H1 (cell line): ENCODE data around the gene RFC1. TPM values are rescaled to one million over a fixed set of nuclear protein-coding genes. Genes with fewer than 3 reads are reported as not detected.

ENCODE experiments used
- CBX8 ChIP-seq: fragments of 300-800, 300-1000 bp; sonication (generic); IDR thresholded peaks from 2 replicates; pipeline ENCODE4 v1.7.1; 2016; ENCODE audit warnings: low read depth, low read length, borderline replicate concordance
- CEBPB ChIP-seq: IDR thresholded peaks from 2 replicates; pipeline ENCODE4 v1.6.1; 2012; ENCODE audit warnings: low read depth, low read length
- CHD1 ChIP-seq: IDR thresholded peaks from 2 replicates; pipeline ENCODE4 v1.6.1; 2012; ENCODE audit warnings: low read depth, low read length, improper control_type of control experiment
- CREB1 ChIP-seq: IDR thresholded peaks from 2 replicates; pipeline ENCODE4 v1.6.1; 2012; ENCODE audit warnings: inconsistent platforms
- EGR1 ChIP-seq: IDR thresholded peaks from 2 replicates; pipeline ENCODE4 v1.6.1; 2011; ENCODE audit warnings: low read depth, low read length, borderline replicate concordance
- EP300 ChIP-seq, 2 experiments: IDR thresholded peaks; 1 replicate in 1 of 2; 2 replicates in 1 of 2; pipeline ENCODE4 v1.6.1; 2011 to 2012; ENCODE audit warnings: low read depth in 2 of 2, low read length in 2 of 2, mild to moderate bottlenecking in 2 of 2, borderline replicate concordance in 1 of 2, inconsistent platforms in 1 of 2, moderate library complexity in 1 of 2
- FOSL1 ChIP-seq: IDR thresholded peaks from 2 replicates; pipeline ENCODE4 v1.6.1; 2011; ENCODE audit warnings: mild to moderate bottlenecking, low read depth, low read length, moderate library complexity; ENCODE audit not compliant: insufficient read depth
- GABPA ChIP-seq: IDR thresholded peaks from 2 replicates; pipeline ENCODE4 v1.6.1; 2011; ENCODE audit warnings: mild to moderate bottlenecking, low read length, moderate library complexity, borderline replicate concordance; ENCODE audit not compliant: insufficient read depth
- JUN ChIP-seq: IDR thresholded peaks from 2 replicates; pipeline ENCODE4 v1.6.1; 2011; ENCODE audit warnings: low read depth, mild to moderate bottlenecking, improper control_type of control experiment, low read length
- MAFK ChIP-seq: IDR thresholded peaks from 2 replicates; pipeline ENCODE4 v1.6.1; 2012; ENCODE audit warnings: low read depth, mild to moderate bottlenecking, improper control_type of control experiment, low read length
- NANOG ChIP-seq: IDR thresholded peaks from 2 replicates; pipeline ENCODE4 v1.6.1; 2011; ENCODE audit warnings: low read length, low read depth, mild to moderate bottlenecking, inconsistent platforms; ENCODE audit not compliant: insufficient read depth, poor library complexity, severe bottlenecking
- NRF1 ChIP-seq: IDR thresholded peaks from 2 replicates; pipeline ENCODE4 v1.6.1; 2011; ENCODE audit warnings: mild to moderate bottlenecking, low read depth, low read length, improper control_type of control experiment
- PHF8 ChIP-seq: fragments of 200-600 bp; sonication (generic); conservative IDR thresholded peaks from 2 replicates; pipeline ENCODE4 v1.7.1; 2012; ENCODE audit warnings: low read depth, mild to moderate bottlenecking, inconsistent platforms, low read length, moderate library complexity
- RAD21 ChIP-seq, 2 experiments: IDR thresholded peaks in 1 of 2; conservative IDR thresholded peaks in 1 of 2; 2 replicates each; pipeline ENCODE4 v1.6.1; 2011; ENCODE audit warnings: low read depth in 2 of 2, low read length in 2 of 2, improper control_type of control experiment in 1 of 2, inconsistent platforms in 1 of 2, mild to moderate bottlenecking in 1 of 2, moderate library complexity in 1 of 2
- RBBP5 ChIP-seq: IDR thresholded peaks from 2 replicates; pipeline ENCODE4 v1.7.1; 2012; ENCODE audit warnings: low read depth, mild to moderate bottlenecking, inconsistent platforms, low read length, moderate library complexity, borderline replicate concordance
- RXRA ChIP-seq: IDR thresholded peaks from 2 replicates; pipeline ENCODE4 v1.6.1; 2011; ENCODE audit warnings: low read depth, mild to moderate bottlenecking, low read length, moderate library complexity; ENCODE audit not compliant: insufficient read depth
- SIRT6 ChIP-seq: IDR thresholded peaks from one replicate; pipeline ENCODE4 v1.7.1; 2012; ENCODE audit warnings: low read length, inconsistent platforms
- SP2 ChIP-seq: IDR thresholded peaks from 2 replicates; pipeline ENCODE4 v1.6.1; 2012; ENCODE audit warnings: mild to moderate bottlenecking, low read length, inconsistent platforms
- SP4 ChIP-seq: IDR thresholded peaks from 2 replicates; pipeline ENCODE4 v1.6.1; 2012; ENCODE audit warnings: low read length, inconsistent platforms
- TAF7 ChIP-seq: optimal IDR thresholded peaks from 2 replicates; pipeline ENCODE3; 2011; ENCODE audit warnings: low read depth, mild to moderate bottlenecking, inconsistent platforms, low read length, moderate library complexity, borderline replicate concordance
- TBP ChIP-seq: IDR thresholded peaks from 2 replicates; pipeline ENCODE4 v1.6.1; 2011; ENCODE audit warnings: low read depth, low read length, improper control_type of control experiment
- TCF12 ChIP-seq: IDR thresholded peaks from 2 replicates; pipeline ENCODE4 v1.6.1; 2011; ENCODE audit warnings: low read depth, mild to moderate bottlenecking, low read length
- polyA plus RNA-seq, 7 experiments: library from polyadenylated mRNA; depleted of rRNA in 3 of 7; stranded (reverse) in 5 of 7; unstranded in 2 of 7; fragments of >200 nt in 5 of 7; fragments of 200-250 nt in 2 of 7; gene quantifications; 1 replicate in 5 of 7; 2 replicates in 1 of 7; 4 replicates in 1 of 7; pipeline versions ENCODE4 v1.2.1 to v1.2.3, GENCODE V29; 2011 to 2013; ENCODE audit warnings: missing spikeins in 2 of 7, mixed read lengths in 2 of 7
- total RNA-seq: library from RNA; stranded (reverse); fragmentation: NEBNext Ultra II Directional; extraction: Animal tissue kit (Norgen Biotek cat#: 25700); gene quantifications from 2 replicates; pipeline ENCODE4 v1.2.1, GENCODE V29; 2021

RFC1 gene
- total and polyA plus RNA-seq, 2 of the 8 experiments (the other 6 are each of a cell fraction or from before 2014, with no cell fraction given) = 16.0 to 83.8 TPM

DNA sequence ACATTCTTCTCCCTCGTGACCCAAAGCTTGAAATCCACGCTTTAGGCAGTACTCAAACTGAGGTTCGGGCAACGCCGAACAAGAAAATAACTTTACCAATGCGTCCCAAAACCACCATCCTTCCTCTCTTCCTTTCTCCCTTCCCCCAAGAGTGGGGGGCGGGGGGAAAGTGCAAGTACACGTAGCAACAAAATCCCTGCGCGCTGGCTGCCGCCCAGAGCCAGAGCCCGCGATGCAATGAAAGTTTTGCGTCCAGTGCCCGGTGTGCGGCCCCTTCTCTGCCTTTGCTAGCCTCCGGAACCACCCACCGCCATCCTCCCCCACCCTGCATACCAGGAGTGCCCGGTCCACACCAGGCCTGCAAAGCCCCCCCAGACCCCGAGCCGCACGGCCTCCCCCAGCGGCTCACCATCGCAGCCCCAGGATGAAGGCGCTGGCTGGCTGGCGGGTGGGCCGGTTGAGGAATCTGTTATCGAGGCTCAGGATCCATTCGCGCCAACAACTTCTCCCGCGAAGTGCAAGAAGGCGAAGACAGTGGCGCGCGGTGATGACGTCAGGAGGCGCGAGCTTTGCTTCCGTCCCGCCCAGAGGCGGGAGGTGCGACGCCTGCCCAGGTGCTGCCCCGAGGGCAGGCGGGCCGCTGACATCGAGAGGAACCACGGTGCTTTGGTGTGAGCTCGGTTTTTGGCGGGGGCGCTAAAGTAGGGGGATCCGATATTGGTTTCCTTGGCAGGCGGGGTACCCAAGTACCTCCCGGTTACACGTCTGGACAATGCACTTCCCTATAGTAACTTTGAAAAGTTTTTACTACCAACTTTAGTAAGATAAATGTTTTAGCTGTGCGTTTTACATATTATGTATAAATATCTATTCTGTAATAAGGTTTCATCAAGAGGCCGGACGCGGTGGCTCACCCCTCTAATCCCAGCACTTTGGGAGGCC lies at the start of gene RFC1 (continued):
- TF ChIP-seq EP300 (IDR thresholded peaks at IDR 0.05; ENCODE audit: borderline replicate concordance in 1 of 2, low read depth in 2 of 2, low read length in 2 of 2) (0 out of 3 replicates have a peak, but pooled peaks of 1 of the 2 experiments have one; percentile 21), SIRT6 (no peak), JUN (no peak), CEBPB (no peak), NRF1 (no peak), NANOG (peak; percentile 23), CHD1 (no peak), CBX8 (no peak), PHF8 (peak; percentile 97), FOSL1 (0 out of 2 replicates have a peak, but pooled peaks have one; percentile 31), RAD21 (IDR thresholded peaks at IDR 0.05 in 1 of 2, conservative IDR thresholded peaks at IDR 0.05 in 1 of 2; ENCODE audit: low read depth in 2 of 2, low read length in 2 of 2) (no peak), SP2 (no peak), CREB1 (peak; percentile 98), RXRA (no peak), RBBP5 (peak; percentile 89), SP4 (peak; percentile 85; the same call in 1 of the 2 replicates), TAF7 (peak; percentile 83), EGR1 (0 out of 2 replicates have a peak, but pooled peaks have one; percentile 7), TCF12 (peak; percentile 76; the same call in 1 of the 2 replicates), TBP (peak; percentile 68; the same call in 1 of the 2 replicates), GABPA (no peak), MAFK (no peak)
